Naive thymus-derived CD8-positive, alpha-beta T cell (primary cell): ENCODE data around the gene SLC25A21. TPM values are rescaled to one million over a fixed set of nuclear protein-coding genes. Genes with fewer than 3 reads are reported as not detected.

Experiments used
- ATAC-seq, 2 donors: fragments of 150-1000 bp; cut with Tn5 transposase in 1 of 2; sonication (Bioruptor Pico), chemical (Tn5 transposase) in 1 of 2; 1 replicate in 1 of 2; 2 replicates in 1 of 2; pipeline ENCODE4 v1.10.0; 2021; ENCODE audit warnings: mild to moderate bottlenecking in 2 of 2, moderate library complexity in 2 of 2
- POLR2A ChIA-PET: fragments of 350-600 bp; sonication (Branson Sonifier 250); formaldehyde crosslinking; loops from one replicate; lab custom pipeline; 2021; ENCODE audit warnings: antibody characterized with exemption; lab: Charles Lee
- DNase-seq, 10 donors: peaks; one replicate each; pipeline versions ENCODE4 v3.0.0 to v3.0.0-alpha.2; 2020 to 2022
- H3K27ac Mint-ChIP-seq, 10 donors: one replicate each; pipeline ENCODE4 v1.8.0; 2020 to 2022; ENCODE audit warnings: mild to moderate bottlenecking in 10 of 10, mixed read lengths in 10 of 10, moderate library complexity in 4 of 10, inconsistent platforms in 1 of 10
- H3K27me3 Mint-ChIP-seq, 5 donors: one replicate each; pipeline ENCODE4 v1.8.0; 2021 to 2022; ENCODE audit warnings: mixed read lengths in 5 of 5
- H3K36me3 Mint-ChIP-seq, 3 donors: one replicate each; pipeline ENCODE4 v1.8.0; 2020 to 2022; ENCODE audit warnings: mixed read lengths in 3 of 3, mild to moderate bottlenecking in 2 of 3, inconsistent platforms in 1 of 3
- H3K4me1 Mint-ChIP-seq, 4 donors: one replicate each; pipeline ENCODE4 v1.8.0; 2021 to 2022; ENCODE audit warnings: mixed read lengths in 4 of 4
- H3K4me3 Mint-ChIP-seq, 10 donors: one replicate each; pipeline ENCODE4 v1.8.0; 2020 to 2022; ENCODE audit warnings: mild to moderate bottlenecking in 10 of 10, mixed read lengths in 10 of 10, moderate library complexity in 6 of 10, inconsistent platforms in 1 of 10
- H3K9me3 Mint-ChIP-seq, 9 donors: one replicate each; pipeline ENCODE4 v1.8.0; 2020 to 2022; ENCODE audit warnings: mixed read lengths in 9 of 9, mild to moderate bottlenecking in 3 of 9, inconsistent platforms in 1 of 9, moderate library complexity in 1 of 9
- polyA plus RNA-seq, 3 donors: library from polyadenylated mRNA; unstranded; fragments of 300-500 nt; fragmentation: Illumina TruSeq; gene quantifications; one replicate each; pipeline ENCODE4 v1.2.3, GENCODE V29; 2021
- total RNA-seq, 8 experiments: library from RNA in 2 of 8; stranded (reverse) in 2 of 8; gene quantifications; one replicate each; pipeline ENCODE4 v1.2.3 and lab custom pipeline; 2021 to 2026

Gene SLC25A21
- total and polyA plus RNA-seq, 5 experiments from 2014 or later: not detected

- no peaks in the 10 kb centered on the region for H3K4me1 Mint-ChIP-seq
- H3K27me3 Mint-ChIP-seq: peaks cover 0 to 4% (median 0%) of the 10 kb centered on the region in 5 donors
- peaks cover 0 to 13% (median 2%) of the 10 kb centered on the region in 3 donors for H3K36me3 Mint-ChIP-seq
- peaks cover 7 to 32% (median 13%) of the 10 kb centered on the region in 9 donors for H3K9me3 Mint-ChIP-seq
- no peak for ATAC-seq
- no peak for DNase-seq
- POLR2A ChIA-PET: no interaction called here
- H3K4me3 Mint-ChIP-seq: no peak overlapping the region
- no peak overlapping the region for H3K27ac Mint-ChIP-seq
Observed at GRCh38 chr14:36781897-36782296, 390.5 kb downstream of the SLC25A21 start.

- H3K4me3 Mint-ChIP-seq: no peak overlapping the region
- POLR2A ChIA-PET: no interaction called here
- DNase-seq (no peak), ATAC-seq (no peak)
- H3K27me3 Mint-ChIP-seq: peaks cover 0 to 5% (median 1%) of the 10 kb centered on the region in 5 donors
- H3K27ac Mint-ChIP-seq: no peak overlapping the region
- H3K36me3 Mint-ChIP-seq: no peaks in the 10 kb centered on the region
- H3K9me3 Mint-ChIP-seq: peaks cover 0 to 12% (median 5%) of the 10 kb centered on the region in 9 donors
- H3K4me1 Mint-ChIP-seq: no peaks in the 10 kb centered on the region
Observed at GRCh38 chr14:36773558-36773957, 398.8 kb downstream of the SLC25A21 start.

GRCh38 chr14:36773136-36773540, 399.3 kb downstream of the SLC25A21 start:
- Mint-ChIP-seq H3K36me3 (no peaks in the 10 kb centered on the region), H3K4me3 (no peak overlapping the region), H3K27ac (no peak overlapping the region), H3K9me3 (peaks cover 0 to 11% (median 5%) of the 10 kb centered on the region in 9 donors), H3K27me3 (peaks cover 0 to 5% (median 1%) of the 10 kb centered on the region in 5 donors), H3K4me1 (no peaks in the 10 kb centered on the region)
- ATAC-seq (no peak), DNase-seq (no peak)
- POLR2A ChIA-PET: no interaction called here

GRCh38 chr14:36771028-36771640, 401.3 kb downstream of the SLC25A21 start:
- POLR2A ChIA-PET: no interaction called here
- no peak for ATAC-seq
- Mint-ChIP-seq H3K27me3 (peaks cover 0 to 9% (median 1%) of the 10 kb centered on the region in 5 donors), H3K4me3 (no peak overlapping the region), H3K4me1 (no peaks in the 10 kb centered on the region), H3K36me3 (no peaks in the 10 kb centered on the region), H3K9me3 (peaks cover 0 to 8% (median 3%) of the 10 kb centered on the region in 9 donors), H3K27ac (no peak overlapping the region)
- DNase-seq: no peak

GRCh38 chr14:36768638-36769337, 403.6 kb downstream of the SLC25A21 start:
- H3K9me3 Mint-ChIP-seq: peaks cover 0 to 4% (median 0%) of the 10 kb centered on the region in 9 donors
- POLR2A ChIA-PET: no interaction called here

GRCh38 chr14:36767603-36768281, 404.7 kb downstream of the SLC25A21 start:
- no peaks in the 10 kb centered on the region for H3K4me1 Mint-ChIP-seq

More at GRCh38 chr14:36768638-36769337, 403.6 kb downstream of the SLC25A21 start:
- Mint-ChIP-seq H3K27me3 (peaks cover 0 to 3% (median 0%) of the 10 kb centered on the region in 5 donors), H3K4me1 (no peaks in the 10 kb centered on the region), H3K4me3 (no peak overlapping the region), H3K27ac (no peak overlapping the region), H3K36me3 (no peaks in the 10 kb centered on the region)
- DNase-seq: no peak
- no peak for ATAC-seq

GRCh38 chr14:36766974-36767373, 405.4 kb downstream of the SLC25A21 start:
- no peak overlapping the region for H3K27ac Mint-ChIP-seq
- ATAC-seq (no peak), DNase-seq (no peak)
- no peak overlapping the region for H3K4me3 Mint-ChIP-seq
- POLR2A ChIA-PET: no interaction called here
- peaks cover 0 to 3% (median 0%) of the 10 kb centered on the region in 5 donors for H3K27me3 Mint-ChIP-seq
- no peaks in the 10 kb centered on the region for H3K36me3 Mint-ChIP-seq
- no peaks in the 10 kb centered on the region for H3K4me1 Mint-ChIP-seq
- peaks cover 0 to 8% (median 0%) of the 10 kb centered on the region in 9 donors for H3K9me3 Mint-ChIP-seq

More at GRCh38 chr14:36767603-36768281, 404.7 kb downstream of the SLC25A21 start:
- POLR2A ChIA-PET: no interaction called here
- no peak for DNase-seq
- Mint-ChIP-seq H3K27ac (no peak overlapping the region), H3K27me3 (peaks cover 0 to 3% (median 0%) of the 10 kb centered on the region in 5 donors), H3K9me3 (peaks cover 0 to 8% (median 0%) of the 10 kb centered on the region in 9 donors), H3K36me3 (no peaks in the 10 kb centered on the region), H3K4me3 (no peak overlapping the region)
- no peak for ATAC-seq

GRCh38 chr14:36757734-36758601, 414.4 kb downstream of the SLC25A21 start:
- peaks cover 0 to 8% (median 0%) of the 10 kb centered on the region in 5 donors for H3K27me3 Mint-ChIP-seq
- H3K4me3 Mint-ChIP-seq: no peak overlapping the region

GRCh38 chr14:36756226-36756625, 416.2 kb downstream of the SLC25A21 start:
- peaks cover 0 to 8% (median 0%) of the 10 kb centered on the region in 5 donors for H3K27me3 Mint-ChIP-seq
- peaks cover 0 to 20% (median 9%) of the 10 kb centered on the region in 9 donors for H3K9me3 Mint-ChIP-seq
- no peak overlapping the region for H3K27ac Mint-ChIP-seq
- DNase-seq: no peak
- peak overlapping the region in 1 of 10 donors; percentile 16 for H3K4me3 Mint-ChIP-seq
- peaks cover 0 to 2% (median 0%) of the 10 kb centered on the region in 4 donors for H3K4me1 Mint-ChIP-seq
- peaks cover 0 to 4% (median 0%) of the 10 kb centered on the region in 3 donors for H3K36me3 Mint-ChIP-seq
- POLR2A ChIA-PET: no interaction called here
- no peak for ATAC-seq

More at GRCh38 chr14:36757734-36758601, 414.4 kb downstream of the SLC25A21 start:
- peaks cover 0 to 12% (median 4%) of the 10 kb centered on the region in 9 donors for H3K9me3 Mint-ChIP-seq
- peaks cover 0 to 2% (median 0%) of the 10 kb centered on the region in 4 donors for H3K4me1 Mint-ChIP-seq
- POLR2A ChIA-PET: no interaction called here
- no peak for ATAC-seq
- no peak overlapping the region for H3K27ac Mint-ChIP-seq
- H3K36me3 Mint-ChIP-seq: peaks cover 0 to 4% (median 0%) of the 10 kb centered on the region in 3 donors
- DNase-seq: no peak

GRCh38 chr14:36755756-36756155, 416.6 kb downstream of the SLC25A21 start:
- no peak for DNase-seq
- Mint-ChIP-seq H3K27me3 (peaks cover 0 to 8% (median 0%) of the 10 kb centered on the region in 5 donors), H3K4me1 (peaks cover 0 to 2% (median 0%) of the 10 kb centered on the region in 4 donors), H3K27ac (no peak overlapping the region), H3K9me3 (peaks cover 0 to 20% (median 9%) of the 10 kb centered on the region in 9 donors), H3K36me3 (peaks cover 0 to 4% (median 0%) of the 10 kb centered on the region in 3 donors), H3K4me3 (peak overlapping the region in 1 of 10 donors; percentile 16)
- POLR2A ChIA-PET: no interaction called here
- no peak for ATAC-seq

- Mint-ChIP-seq H3K9me3 (peaks cover 2 to 29% (median 9%) of the 10 kb centered on the region in 9 donors), H3K4me1 (peaks cover 0 to 2% (median 0%) of the 10 kb centered on the region in 4 donors), H3K27me3 (peaks cover 4 to 21% (median 7%) of the 10 kb centered on the region in 5 donors), H3K36me3 (peaks cover 0 to 4% (median 0%) of the 10 kb centered on the region in 3 donors), H3K27ac (no peak overlapping the region), H3K4me3 (no peak overlapping the region)
- DNase-seq: no peak
- POLR2A ChIA-PET: no interaction called here
- ATAC-seq: no peak
Observed at GRCh38 chr14:36751920-36752319, 420.5 kb downstream of the SLC25A21 start.

- H3K36me3 Mint-ChIP-seq: peaks cover 0 to 4% (median 0%) of the 10 kb centered on the region in 3 donors
- H3K27me3 Mint-ChIP-seq: peaks cover 4 to 21% (median 7%) of the 10 kb centered on the region in 5 donors
- H3K4me1 Mint-ChIP-seq: peaks cover 0 to 2% (median 0%) of the 10 kb centered on the region in 4 donors
- peaks cover 2 to 29% (median 11%) of the 10 kb centered on the region in 9 donors for H3K9me3 Mint-ChIP-seq
- POLR2A ChIA-PET: no interaction called here
- H3K27ac Mint-ChIP-seq: no peak overlapping the region
- ATAC-seq (no peak), DNase-seq (no peak)
- no peak overlapping the region for H3K4me3 Mint-ChIP-seq
Observed at GRCh38 chr14:36751106-36751505, 421.3 kb downstream of the SLC25A21 start.
